Measurements from ENCODE around the gene NKIRAS1.
"Not testable (repeated sequence)": the region's sequence is repeated elsewhere in the genome, so short reads cannot be mapped to it uniquely, and the experiment has no call there.

Gene NKIRAS1

DNA sequence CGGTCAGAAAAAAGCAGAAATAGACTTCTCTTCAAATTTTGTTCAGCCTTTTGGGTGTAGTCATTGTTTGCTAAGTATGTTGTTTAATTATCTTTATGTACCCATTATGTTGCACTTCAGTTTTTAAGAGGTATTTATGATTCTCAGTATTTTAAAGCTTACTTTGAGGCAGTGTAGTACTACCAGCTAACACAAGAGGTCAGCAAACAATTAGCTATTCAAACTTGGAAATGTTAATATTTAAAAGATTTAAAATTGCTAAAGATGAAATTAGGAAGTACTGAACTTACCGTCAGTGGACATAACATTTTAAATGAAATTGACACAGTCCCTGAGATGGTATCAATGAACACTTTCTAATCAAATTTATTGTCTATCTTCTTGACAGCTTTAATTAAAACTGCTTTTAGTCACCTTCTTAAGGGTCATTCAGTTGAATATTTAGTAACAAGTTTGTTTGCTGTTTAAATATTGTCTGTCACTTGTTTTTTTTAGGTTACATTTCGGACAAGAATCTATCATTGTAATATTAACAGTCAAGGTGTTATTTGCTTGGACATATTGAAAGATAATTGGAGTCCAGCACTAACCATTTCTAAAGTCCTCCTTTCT, 28.1 kb downstream of the NKIRAS1 start:
- TF ChIP-seq CTCF (IDR thresholded peaks at IDR 0.05; ENCODE audit: low read depth, low read length, missing control alignments) = peak; percentile 58

DNA sequence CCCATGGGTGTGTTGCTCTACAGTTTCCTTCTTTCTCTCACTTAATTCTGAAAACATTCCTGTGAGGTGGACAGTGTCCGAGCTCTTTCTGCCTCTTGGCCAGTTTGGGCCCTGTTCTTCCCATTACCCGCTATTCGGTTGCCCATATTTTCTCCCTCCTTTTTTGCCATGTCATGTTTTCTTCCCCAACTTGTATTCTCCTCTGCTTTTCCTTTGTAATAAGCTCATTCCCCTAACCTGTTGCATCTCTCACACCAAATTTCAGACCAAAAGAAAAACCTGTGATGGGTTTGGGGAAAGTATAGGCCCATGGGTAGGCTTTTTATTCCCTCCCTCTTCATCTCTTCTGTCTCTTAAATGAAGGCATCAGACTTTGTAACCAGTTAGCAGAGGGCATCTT, 30.5 kb downstream of the NKIRAS1 start:
- no peak for DNase-seq (ENCODE audit: low read depth)
- TF ChIP-seq CTCF (IDR thresholded peaks at IDR 0.05; ENCODE audit: low read depth, low read length, missing control alignments) = no peak
- no peak overlapping the region for H3K4me3 ChIP-seq (ENCODE audit: low read depth, low read length)

More for the DNA sequence above, 28.1 kb downstream of the NKIRAS1 start:
- DNase-seq (ENCODE audit: low read depth) = peak; percentile 12
- no peak overlapping the region for H3K4me3 ChIP-seq (ENCODE audit: low read depth, low read length)

- no peak for TF ChIP-seq CTCF (IDR thresholded peaks at IDR 0.05; ENCODE audit: low read depth, low read length, missing control alignments)
- no peak for DNase-seq (ENCODE audit: low read depth)
Observed at GRCh38 chr3:23885210-23885609, 31.6 kb downstream of the NKIRAS1 start.

GRCh38 chr3:23884481-23884880, 32.3 kb downstream of the NKIRAS1 start:
- no peak for DNase-seq (ENCODE audit: low read depth)
- no peak overlapping the region for H3K4me3 ChIP-seq (ENCODE audit: low read depth, low read length)
- no peak for TF ChIP-seq CTCF (IDR thresholded peaks at IDR 0.05; ENCODE audit: low read depth, low read length, missing control alignments)

More at GRCh38 chr3:23885210-23885609, 31.6 kb downstream of the NKIRAS1 start:
- H3K4me3 ChIP-seq (ENCODE audit: low read depth, low read length) = no peak overlapping the region

- no peak for TF ChIP-seq CTCF (IDR thresholded peaks at IDR 0.05; ENCODE audit: low read depth, low read length, missing control alignments)
- no peak for DNase-seq (ENCODE audit: low read depth)
- no peak overlapping the region for H3K4me3 ChIP-seq (ENCODE audit: low read depth, low read length)
Observed at GRCh38 chr3:23882487-23882918, 34.3 kb downstream of the NKIRAS1 start.

DNA sequence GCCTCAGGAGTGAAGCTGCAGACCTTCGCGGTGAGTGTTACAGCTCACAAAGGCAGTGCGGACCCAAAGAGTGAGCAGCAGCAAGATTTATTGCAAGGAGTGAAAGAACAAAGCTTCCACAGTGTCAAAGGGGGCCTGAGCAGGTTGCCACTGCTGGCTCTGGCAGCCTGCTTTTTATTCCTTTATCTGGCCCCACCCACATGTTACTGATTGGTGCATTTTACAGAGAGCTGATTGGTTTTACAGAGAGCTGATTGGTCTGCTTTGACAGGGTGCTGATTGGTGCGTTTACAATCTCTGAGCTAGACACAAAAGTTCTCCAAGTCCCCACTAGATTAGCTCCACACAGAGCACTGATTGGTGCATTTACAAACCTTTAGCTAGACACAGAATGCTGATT, 34.8 kb downstream of the NKIRAS1 start:
- DNase-seq (ENCODE audit: low read depth); H3K4me3 ChIP-seq (ENCODE audit: low read depth, low read length): not testable (repeated sequence)

- no peak overlapping the region for H3K4me3 ChIP-seq (ENCODE audit: low read depth, low read length)
- no peak for TF ChIP-seq CTCF (IDR thresholded peaks at IDR 0.05; ENCODE audit: low read depth, low read length, missing control alignments)
- no peak for DNase-seq (ENCODE audit: low read depth)
Observed at GRCh38 chr3:23880703-23881339, 36.0 kb downstream of the NKIRAS1 start.

All from GM12864 (cell line).